Measurements from ENCODE around the gene PIAS2.

PIAS2 gene

GRCh38 chr18:46761059-46761769, 156.1 kb downstream of the PIAS2 start:
- POLR2A ChIA-PET, result no interaction called here
- no peak for DNase-seq (ENCODE audit: extremely low spot score)
- no peak for TF ChIP-seq FOXK2 (IDR thresholded peaks at IDR 0.05)
- TF ChIP-seq FOXA1 (IDR thresholded peaks at IDR 0.05), result no peak
- no peak for TF ChIP-seq BHLHE40 (IDR thresholded peaks at IDR 0.05; ENCODE audit: borderline replicate concordance)
- no peak for TF ChIP-seq CTBP1 (IDR thresholded peaks at IDR 0.05; ENCODE audit: borderline replicate concordance)
- no peak for TF ChIP-seq ARNT (IDR thresholded peaks at IDR 0.05)
- no peak for TF ChIP-seq L3MBTL2 (conservative IDR thresholded peaks at IDR 0.05)
- TF ChIP-seq ELF4 (IDR thresholded peaks at IDR 0.05), result no peak
- TF ChIP-seq SUZ12 (IDR thresholded peaks at IDR 0.05), result no peak
- no peak for TF ChIP-seq SP1 (IDR thresholded peaks at IDR 0.05)
- TF ChIP-seq ZNF384 (IDR thresholded peaks at IDR 0.05), result no peak
- TF ChIP-seq LEF1 (IDR thresholded peaks at IDR 0.05; ENCODE audit: borderline replicate concordance), result no peak
- no peak for TF ChIP-seq NFRKB (IDR thresholded peaks at IDR 0.05)
- no peak for TF ChIP-seq FOXM1 (IDR thresholded peaks at IDR 0.05; ENCODE audit: borderline replicate concordance)
- TF ChIP-seq TARDBP (IDR thresholded peaks at IDR 0.05), result no peak
- no peak for TF ChIP-seq PKNOX1 (IDR thresholded peaks at IDR 0.05)
- TF ChIP-seq HDGF (IDR thresholded peaks at IDR 0.05; ENCODE audit: borderline replicate concordance), result no peak
- CTCF ChIA-PET, result no interaction called here

GRCh38 chr18:46759890-46760289, 157.4 kb downstream of the PIAS2 start:
- no peak for TF ChIP-seq L3MBTL2 (conservative IDR thresholded peaks at IDR 0.05)
- TF ChIP-seq HDGF (IDR thresholded peaks at IDR 0.05; ENCODE audit: borderline replicate concordance), result no peak
- TF ChIP-seq FOXK2 (IDR thresholded peaks at IDR 0.05), result no peak
- no peak for TF ChIP-seq ELF4 (IDR thresholded peaks at IDR 0.05)
- no peak for TF ChIP-seq LEF1 (IDR thresholded peaks at IDR 0.05; ENCODE audit: borderline replicate concordance)
- TF ChIP-seq NFRKB (IDR thresholded peaks at IDR 0.05), result no peak
- no peak for TF ChIP-seq TARDBP (IDR thresholded peaks at IDR 0.05)
- TF ChIP-seq BHLHE40 (IDR thresholded peaks at IDR 0.05; ENCODE audit: borderline replicate concordance), result no peak
- TF ChIP-seq SUZ12 (IDR thresholded peaks at IDR 0.05), result no peak
- TF ChIP-seq CTBP1 (IDR thresholded peaks at IDR 0.05; ENCODE audit: borderline replicate concordance), result no peak
- no peak for TF ChIP-seq PKNOX1 (IDR thresholded peaks at IDR 0.05)
- TF ChIP-seq ZNF384 (IDR thresholded peaks at IDR 0.05), result no peak
- TF ChIP-seq FOXA1 (IDR thresholded peaks at IDR 0.05), result no peak
- TF ChIP-seq SP1 (IDR thresholded peaks at IDR 0.05), result no peak
- no peak for DNase-seq (ENCODE audit: extremely low spot score)
- POLR2A ChIA-PET, result interaction anchor here (0.7 kb wide), 1 partner anchor 291 kb away, joined by 3 read pairs; no protein-coding TSS in a partner anchor
- CTCF ChIA-PET, result no interaction called here

GRCh38 chr18:46756559-46757201, 160.6 kb downstream of the PIAS2 start, which contains the start of gene ST8SIA5:
ST8SIA5 (minus strand) TSS chr18:46757053; CDS start chr18:46756508, 545 bp downstream.
- CTCF ChIA-PET, result no interaction called here
- POLR2A ChIA-PET, result no interaction called here
- no peak for TF ChIP-seq ARNT (IDR thresholded peaks at IDR 0.05)
- no peak for TF ChIP-seq ELF4 (IDR thresholded peaks at IDR 0.05)
- no peak for TF ChIP-seq FOXM1 (IDR thresholded peaks at IDR 0.05; ENCODE audit: borderline replicate concordance)
- no peak for TF ChIP-seq LEF1 (IDR thresholded peaks at IDR 0.05; ENCODE audit: borderline replicate concordance)
- TF ChIP-seq TARDBP (IDR thresholded peaks at IDR 0.05), result no peak
- no peak for TF ChIP-seq FOXA1 (IDR thresholded peaks at IDR 0.05)
- no peak for TF ChIP-seq SUZ12 (IDR thresholded peaks at IDR 0.05)
- TF ChIP-seq L3MBTL2 (conservative IDR thresholded peaks at IDR 0.05), result no peak
- TF ChIP-seq SP1 (IDR thresholded peaks at IDR 0.05), result no peak
- no peak for TF ChIP-seq HDGF (IDR thresholded peaks at IDR 0.05; ENCODE audit: borderline replicate concordance)
- no peak for TF ChIP-seq BHLHE40 (IDR thresholded peaks at IDR 0.05; ENCODE audit: borderline replicate concordance)
- no peak for TF ChIP-seq PKNOX1 (IDR thresholded peaks at IDR 0.05)
- TF ChIP-seq FOXK2 (IDR thresholded peaks at IDR 0.05), result no peak
- DNase-seq (ENCODE audit: extremely low spot score), result no peak

GRCh38 chr18:46756025-46756558, 161.2 kb downstream of the PIAS2 start:
- CTCF ChIA-PET, result no interaction called here
- POLR2A ChIA-PET, result no interaction called here
- TF ChIP-seq BHLHE40 (IDR thresholded peaks at IDR 0.05; ENCODE audit: borderline replicate concordance) (no peak), HDGF (IDR thresholded peaks at IDR 0.05; ENCODE audit: borderline replicate concordance) (no peak), L3MBTL2 (conservative IDR thresholded peaks at IDR 0.05) (no peak), NFRKB (IDR thresholded peaks at IDR 0.05) (no peak)
- DNase-seq (ENCODE audit: extremely low spot score), result no peak

- DNase-seq (ENCODE audit: extremely low spot score), result no peak
- TF ChIP-seq ZNF384 (IDR thresholded peaks at IDR 0.05) (no peak), SUZ12 (IDR thresholded peaks at IDR 0.05) (no peak), NFRKB (IDR thresholded peaks at IDR 0.05) (no peak), TARDBP (IDR thresholded peaks at IDR 0.05) (no peak), CTBP1 (IDR thresholded peaks at IDR 0.05; ENCODE audit: borderline replicate concordance) (no peak)
- ChIA-PET POLR2A (no interaction called here), CTCF (no interaction called here)
Measured at GRCh38 chr18:46755315-46756024, 161.8 kb downstream of the PIAS2 start.
